22Rv1 (cell line): ENCODE measurements around the gene KCNAB1.
"Not testable (repeated sequence)": the region's sequence is repeated elsewhere in the genome, so short reads cannot be mapped to it uniquely, and the experiment has no call there.

Experiments used
- H3K27ac ChIP-seq: fragments of 450-650 bp; 2 replicates; pipeline ENCODE4 v1.5.1; 2017
- CTCF ChIP-seq: fragments of 450-650 bp; IDR thresholded peaks from 2 replicates; pipeline ENCODE4 v1.5.1; 2017; ENCODE audit warnings: mild to moderate bottlenecking
- ZFX ChIP-seq: fragments of 450-650 bp; IDR thresholded peaks from 2 replicates; pipeline ENCODE4 v1.6.1; 2017; ENCODE audit warnings: antibody characterized with exemption, borderline replicate concordance

The KCNAB1 gene

GRCh38 chr3:156227704-156228103 is 107.3 kb downstream of the KCNAB1 start:
- TF ChIP-seq ZFX: no peak
- no peak for TF ChIP-seq CTCF
- no peak overlapping the region for H3K27ac ChIP-seq

DNA sequence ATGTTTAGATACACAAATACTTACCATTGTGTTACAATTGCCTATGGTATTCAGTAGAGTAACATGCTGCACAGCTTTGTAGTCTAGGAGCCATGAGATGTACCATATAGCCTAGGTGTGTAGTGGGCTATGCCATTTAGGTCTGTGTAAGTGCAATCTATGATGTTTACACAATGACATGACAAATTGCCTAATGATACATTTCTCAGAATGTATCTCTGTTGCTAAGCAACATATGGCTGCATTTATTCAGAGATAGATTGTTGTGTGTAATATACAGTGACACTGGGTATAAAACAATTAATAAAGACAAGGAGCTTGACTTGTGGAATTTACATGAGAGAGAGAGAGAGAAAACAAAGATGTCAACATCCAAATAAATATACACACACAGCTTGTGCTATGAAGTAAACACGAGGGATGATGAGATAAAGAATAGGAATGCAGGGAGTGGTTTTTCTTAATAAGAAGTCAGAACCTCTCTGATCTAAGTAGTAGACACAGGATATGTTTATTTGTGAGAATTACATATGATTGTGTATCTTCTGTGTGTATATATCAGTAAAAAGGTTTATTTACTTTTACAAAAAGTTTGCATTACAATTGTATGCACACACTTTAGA is 110.0 kb downstream of the KCNAB1 start:
- H3K27ac ChIP-seq: no peak overlapping the region
- TF ChIP-seq CTCF (no peak), ZFX (no peak)

DNA sequence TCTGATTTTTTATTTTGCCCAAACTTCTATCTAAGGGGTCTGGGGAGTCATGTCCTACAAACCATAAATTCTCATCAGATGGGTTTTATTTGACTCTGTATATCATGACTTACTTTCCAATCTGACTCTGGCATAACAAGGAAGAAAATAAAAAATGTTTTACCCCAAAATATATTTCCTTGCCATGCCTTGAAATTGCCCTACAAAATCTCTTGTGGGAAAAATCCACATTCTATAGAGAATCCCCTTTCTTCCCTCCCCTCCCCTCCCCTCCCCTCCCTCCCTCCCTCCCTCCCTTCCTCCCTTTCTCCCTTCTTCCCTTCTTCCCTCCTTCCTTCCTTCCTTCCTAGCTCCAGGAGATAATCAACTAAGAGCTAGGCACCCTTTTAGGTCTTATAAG is 110.8 kb downstream of the KCNAB1 start:
- H3K27ac ChIP-seq: not testable (repeated sequence)

DNA sequence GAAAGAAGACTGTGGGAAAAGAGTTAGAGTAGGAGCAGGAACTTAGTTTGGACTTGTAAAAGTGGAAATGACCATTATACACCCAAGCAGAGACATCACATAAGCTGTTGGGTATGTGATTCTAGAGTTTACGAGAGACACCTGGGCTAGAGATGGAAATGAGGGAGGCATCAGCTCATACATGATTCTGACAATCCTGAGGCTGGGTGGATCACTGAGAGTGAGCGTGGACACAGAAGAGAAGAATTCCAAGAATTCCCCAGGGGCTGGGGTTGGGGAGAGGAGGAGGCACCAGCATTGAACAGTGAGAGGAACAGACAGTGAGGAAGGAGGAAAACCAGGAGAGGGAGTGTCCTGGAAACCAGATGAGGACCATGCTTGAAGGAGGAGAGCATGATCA is 113.5 kb downstream of the KCNAB1 start:
- H3K27ac ChIP-seq: no peak overlapping the region
- TF ChIP-seq CTCF: no peak
- TF ChIP-seq ZFX: no peak

GRCh38 chr3:156236556-156237260 is 116.3 kb downstream of the KCNAB1 start:
- TF ChIP-seq ZFX: no peak
- no peak for TF ChIP-seq CTCF
- no peak overlapping the region for H3K27ac ChIP-seq

DNA sequence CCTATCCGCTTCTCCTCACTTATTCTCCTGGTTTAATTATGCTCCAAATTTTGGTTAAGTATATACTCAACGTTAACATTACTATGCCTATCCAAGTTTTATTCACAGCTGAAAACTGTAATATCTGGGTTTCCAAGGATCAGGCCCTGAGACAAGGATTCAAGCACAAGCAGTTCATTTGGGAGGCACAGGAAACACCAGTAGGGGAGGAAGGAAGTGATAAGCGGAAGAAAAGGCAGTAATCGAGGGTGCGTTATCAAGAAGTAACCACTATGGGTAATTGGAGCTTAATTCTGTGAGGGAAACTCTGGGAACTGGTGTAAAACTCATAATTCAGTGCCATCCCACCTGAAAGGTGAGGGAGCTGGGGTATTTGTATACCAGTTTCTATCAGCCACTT is 120.3 kb downstream of the KCNAB1 start:
- no peak overlapping the region for H3K27ac ChIP-seq
- TF ChIP-seq ZFX (no peak), CTCF (no peak)

DNA sequence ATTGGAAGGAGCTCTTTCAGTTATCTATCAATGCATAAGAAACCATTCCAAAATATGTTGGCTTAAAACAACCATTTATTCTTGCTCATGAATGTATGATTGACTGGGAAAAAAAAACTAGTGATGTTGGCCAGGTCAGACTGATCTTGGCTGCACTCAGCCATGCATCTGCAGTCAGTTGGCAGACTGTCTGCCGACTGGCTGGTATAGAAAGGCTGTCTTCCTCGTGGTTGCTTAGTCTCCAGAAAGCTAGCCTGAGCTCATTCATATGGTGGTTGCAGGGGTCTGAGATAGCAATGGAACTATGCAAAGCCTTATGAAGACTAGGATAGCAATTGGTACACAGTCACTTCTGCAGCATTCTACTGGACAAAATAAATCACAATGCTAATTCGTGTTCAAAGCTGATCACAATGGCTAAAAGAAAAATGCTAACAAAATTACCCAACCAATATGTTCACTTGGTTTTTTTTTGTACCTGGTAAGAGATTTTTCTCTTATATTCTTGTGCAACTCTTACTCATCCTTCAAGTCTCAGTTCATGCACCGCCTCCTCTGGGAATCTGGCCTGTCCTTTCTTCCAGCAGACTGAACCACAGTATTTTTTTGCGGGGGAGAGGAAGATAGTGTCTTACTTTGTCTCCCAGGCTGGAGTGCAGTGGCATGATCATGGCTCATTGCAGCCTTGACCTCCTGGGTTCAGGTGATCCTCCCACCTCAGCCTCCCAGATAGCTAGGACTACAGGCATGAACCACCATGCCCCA is 126.8 kb downstream of the KCNAB1 start:
- TF ChIP-seq CTCF (no peak), ZFX (no peak)

More for the DNA sequence above, 126.8 kb downstream of the KCNAB1 start:
- H3K27ac ChIP-seq: no peak overlapping the region
